A549 (cell line): ENCODE data around the gene SORCS1. TPM values are rescaled to one million over a fixed set of nuclear protein-coding genes. Genes with fewer than 3 reads are reported as not detected.

Source experiments
- ATAC-seq, 2 experiments: fragments of 200-7000 bp in 1 of 2; fragments of >200 bp in 1 of 2; cut with Nextera tagmentation in 1 of 2; cut with Tn5 transposase in 1 of 2; 3 replicates each; pipeline versions ENCODE4 v1.8.0 to v1.9.1; 2018 to 2020; ENCODE audit warnings: mild to moderate bottlenecking in 1 of 2, moderate library complexity in 1 of 2
- CTCF ChIA-PET: fragments of 300-600 bp; sonication (Branson Sonifier 250); formaldehyde crosslinking; extraction: SDS; loops from one replicate; lab custom pipeline; 2021; ENCODE audit warnings: antibody characterized with exemption, inconsistent platforms; lab: Yijun Ruan, JAX
- POLR2A ChIA-PET: fragments of 350-600 bp; formaldehyde crosslinking; extraction: SDS; loops from one replicate; lab custom pipeline; 2021; ENCODE audit warnings: antibody characterized with exemption, inconsistent platforms; lab: Yijun Ruan, JAX
- DNase-seq, 2 experiments: peaks; one replicate each; pipeline versions ENCODE4 v3.0.0 to v3.0.0-alpha.2; 2011 to 2016; ENCODE audit warnings: low read depth in 1 of 2, low spot score in 1 of 2
- FAIRE-seq: peaks from 2 replicates; lab custom pipeline; 2011; peaks lifted over from hg19 to GRCh38; lab: Jason Lieb, UNC
- H3K27ac ChIP-seq, 2 experiments: fragments of >200 bp; sonication (Bioruptor Twin); formaldehyde crosslinking; 3 replicates each; pipeline ENCODE4 v1.5.1; 2016 to 2017
- H3K4me1 ChIP-seq: fragments of >200 bp; sonication (Bioruptor Twin); formaldehyde crosslinking; 3 replicates; pipeline ENCODE4 v1.6.1; 2016
- H3K4me2 ChIP-seq: fragments of >200 bp; sonication (Bioruptor Twin); formaldehyde crosslinking; 3 replicates; pipeline ENCODE4 v1.6.1; 2016
- H3K4me3 ChIP-seq: fragments of >200 bp; sonication (Bioruptor Twin); formaldehyde crosslinking; 3 replicates; pipeline ENCODE4 v1.5.1; 2016
- H3K9me3 ChIP-seq: fragments of >200 bp; sonication (Bioruptor Twin); formaldehyde crosslinking; 3 replicates; pipeline ENCODE4 v1.6.1; 2016
- CBX2 ChIP-seq: fragments of 200-600 bp; sonication (generic); IDR thresholded peaks from 2 replicates; pipeline ENCODE4 v1.6.1; 2016; ENCODE audit warnings: low read depth, mild to moderate bottlenecking, borderline replicate concordance
- CEBPB ChIP-seq, 2 experiments: fragments of >200 bp in 1 of 2; sonication (Bioruptor Twin) in 1 of 2; formaldehyde crosslinking in 1 of 2; IDR thresholded peaks; 2 replicates each; pipeline ENCODE4 v1.6.1; 2012 to 2016
- CHD2 ChIP-seq: fragments of 150-350 bp; IDR thresholded peaks from 2 replicates; pipeline ENCODE4 v1.6.1; 2014; ENCODE audit warnings: low read length; ENCODE audit not compliant: partially characterized antibody
- CHD4 ChIP-seq: fragments of 200-600 bp; sonication (generic); IDR thresholded peaks from 2 replicates; pipeline ENCODE4 v1.6.1; 2016; ENCODE audit warnings: antibody characterized with exemption, mild to moderate bottlenecking, borderline replicate concordance
- ESRRA ChIP-seq: fragments of 150-350 bp; IDR thresholded peaks from 2 replicates; pipeline ENCODE4 v1.6.1; 2014; ENCODE audit warnings: mild to moderate bottlenecking, low read length, borderline replicate concordance
- FOSL2 ChIP-seq, 2 experiments: fragments of 450-650 bp in 1 of 2; fragments of >200 bp in 1 of 2; sonication (Bioruptor Twin) in 1 of 2; formaldehyde crosslinking; IDR thresholded peaks; 2 replicates each; pipeline versions ENCODE4 v1.5.0 to v1.6.1; 2016 to 2020; ENCODE audit warnings: mild to moderate bottlenecking in 1 of 2, moderate library complexity in 1 of 2
- FOXS1 ChIP-seq: fragments of 250-450 bp; sonication (Bioruptor Pico); IDR thresholded peaks from 2 replicates; pipeline ENCODE4 v1.5.0; 2020; ENCODE audit warnings: mild to moderate bottlenecking, moderate library complexity
- HDAC2 ChIP-seq: fragments of 200-600 bp; sonication (generic); IDR thresholded peaks from 2 replicates; pipeline ENCODE4 v1.6.1; 2016
- HEYL ChIP-seq: fragments of 250-450 bp; sonication (Bioruptor Pico); IDR thresholded peaks from 2 replicates; pipeline ENCODE4 v1.8.0; 2021; ENCODE audit warnings: mild to moderate bottlenecking, moderate library complexity
- HOXB13 ChIP-seq: fragments of 250-450 bp; sonication (Bioruptor Pico); IDR thresholded peaks from 2 replicates; pipeline ENCODE4 v1.5.0; 2020; ENCODE audit warnings: low read depth, mild to moderate bottlenecking, moderate library complexity
- JUNB ChIP-seq: fragments of >200 bp; sonication (Bioruptor Twin); formaldehyde crosslinking; IDR thresholded peaks from 2 replicates; pipeline ENCODE4 v1.6.1; 2016
- NPAS2 ChIP-seq: fragments of 250-450 bp; sonication (Bioruptor Pico); IDR thresholded peaks from 2 replicates; pipeline ENCODE4 v1.8.0; 2022; ENCODE audit warnings: mild to moderate bottlenecking, moderate library complexity, borderline replicate concordance
- POLR2A ChIP-seq: IDR thresholded peaks from 2 replicates; pipeline ENCODE4 v1.6.1; 2012; ENCODE audit warnings: mild to moderate bottlenecking, low read length
- POLR2AphosphoS2 ChIP-seq: conservative IDR thresholded peaks from 2 replicates; pipeline ENCODE4 v1.6.1; 2012; ENCODE audit warnings: low read length, improper control_type of control experiment, inconsistent platforms
- RFX5 ChIP-seq: fragments of 450-650 bp; IDR thresholded peaks from 2 replicates; pipeline ENCODE4 v1.7.1; 2014; ENCODE audit warnings: antibody characterized with exemption, mild to moderate bottlenecking, moderate library complexity
- RNF2 ChIP-seq: fragments of 200-600 bp; sonication (generic); IDR thresholded peaks from 2 replicates; pipeline ENCODE4 v1.6.1; 2016; ENCODE audit warnings: low read depth, mild to moderate bottlenecking, antibody characterized with exemption, moderate library complexity, borderline replicate concordance
- TFCP2L1 ChIP-seq: fragments of 250-450 bp; sonication (Bioruptor Pico); IDR thresholded peaks from 2 replicates; pipeline ENCODE4 v1.5.0; 2021; ENCODE audit warnings: mild to moderate bottlenecking
- TP53 ChIP-seq: fragments of 250-450 bp; sonication (Bioruptor Pico); IDR thresholded peaks from 2 replicates; pipeline ENCODE4 v1.5.0; 2021; ENCODE audit warnings: mild to moderate bottlenecking, moderate library complexity
- ZFP36 ChIP-seq: fragments of 450-650 bp; IDR thresholded peaks from 2 replicates; pipeline ENCODE4 v1.6.1; 2014; ENCODE audit warnings: borderline replicate concordance; ENCODE audit not compliant: partially characterized antibody
- WGBS: methylation state at CpG from one replicate; pipeline ENCODE4 v1.1.6; 2017; ENCODE audit errors: missing lambda C conversion rate; 5-methylcytosine and 5-hydroxymethylcytosine counted together
- polyA plus RNA-seq, 4 experiments: library from polyadenylated mRNA; depleted of rRNA in 3 of 4; stranded (reverse); fragments of >200 nt; fragmentation: RNase III in 1 of 4; extraction: RNeasy Plus Mini Kit Qiagen cat#74134 plus additional on column Dnase treatment in 1 of 4; gene quantifications; 2 replicates in 3 of 4; 3 replicates in 1 of 4; pipeline ENCODE4 v1.2.3, GENCODE V29; 2011 to 2017
- TF ChIP-seq, protein P1 (sequence below): fragments of >200 bp; sonication (Bioruptor Twin); formaldehyde crosslinking; IDR thresholded peaks from 3 replicates; pipeline ENCODE4 v1.5.1; 2016
- TF ChIP-seq, protein P2 (sequence below): fragments of 250-450 bp; sonication (Bioruptor Pico); IDR thresholded peaks from 2 replicates; pipeline ENCODE4 v1.5.0; 2021; ENCODE audit warnings: mild to moderate bottlenecking, moderate library complexity, borderline replicate concordance

SORCS1 gene
- polyA plus RNA-seq, 2 of the 4 experiments (the other 2 are of a cell fraction), result not detected

DNA sequence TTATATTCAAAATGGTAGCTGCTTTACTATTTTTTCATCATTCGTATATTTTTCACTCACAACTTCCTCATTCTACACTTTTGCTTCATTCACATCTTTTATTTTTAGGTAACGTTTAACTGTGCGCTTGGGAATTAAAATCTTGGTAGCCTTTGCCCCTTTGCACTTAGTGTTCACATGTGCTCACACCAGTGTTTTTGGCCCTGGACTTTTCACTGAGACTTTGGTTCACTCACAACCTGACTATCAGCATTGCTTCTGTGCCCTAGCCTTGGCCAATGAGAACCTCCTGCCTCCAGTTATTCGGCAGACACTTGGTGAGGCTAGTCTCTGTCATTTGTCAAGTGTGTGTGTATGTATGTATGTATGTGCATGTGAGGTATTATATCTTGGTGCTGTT is 596.9 kb downstream of the SORCS1 start:
- no peak for FAIRE-seq
- no peak overlapping the region for H3K27ac ChIP-seq
- DNase-seq, result no peak
- no peak overlapping the region for H3K4me2 ChIP-seq
- POLR2A ChIA-PET, result no interaction called here
- H3K4me3 ChIP-seq, result no peak overlapping the region
- no peak for ATAC-seq
- 47% methylated on average over 4 of the region's 4 CpGs for WGBS
- CTCF ChIA-PET, result no interaction called here
- no peaks in the 10 kb centered on the region; the same call in 2 of the 3 replicates for H3K9me3 ChIP-seq
- no peak for TF ChIP-seq POLR2A
- TF ChIP-seq NPAS2 (CRISPR knock-in tag), result no peak
- no peak for TF ChIP-seq CHD4
- no peak for TF ChIP-seq HDAC2
- TF ChIP-seq JUNB, result no peak
- TF ChIP-seq, protein P1, sequence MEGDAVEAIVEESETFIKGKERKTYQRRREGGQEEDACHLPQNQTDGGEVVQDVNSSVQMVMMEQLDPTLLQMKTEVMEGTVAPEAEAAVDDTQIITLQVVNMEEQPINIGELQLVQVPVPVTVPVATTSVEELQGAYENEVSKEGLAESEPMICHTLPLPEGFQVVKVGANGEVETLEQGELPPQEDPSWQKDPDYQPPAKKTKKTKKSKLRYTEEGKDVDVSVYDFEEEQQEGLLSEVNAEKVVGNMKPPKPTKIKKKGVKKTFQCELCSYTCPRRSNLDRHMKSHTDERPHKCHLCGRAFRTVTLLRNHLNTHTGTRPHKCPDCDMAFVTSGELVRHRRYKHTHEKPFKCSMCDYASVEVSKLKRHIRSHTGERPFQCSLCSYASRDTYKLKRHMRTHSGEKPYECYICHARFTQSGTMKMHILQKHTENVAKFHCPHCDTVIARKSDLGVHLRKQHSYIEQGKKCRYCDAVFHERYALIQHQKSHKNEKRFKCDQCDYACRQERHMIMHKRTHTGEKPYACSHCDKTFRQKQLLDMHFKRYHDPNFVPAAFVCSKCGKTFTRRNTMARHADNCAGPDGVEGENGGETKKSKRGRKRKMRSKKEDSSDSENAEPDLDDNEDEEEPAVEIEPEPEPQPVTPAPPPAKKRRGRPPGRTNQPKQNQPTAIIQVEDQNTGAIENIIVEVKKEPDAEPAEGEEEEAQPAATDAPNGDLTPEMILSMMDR, result no peak
- TF ChIP-seq RNF2, result no peak
- no peak for TF ChIP-seq FOXS1 (CRISPR knock-in tag)
- no peak for TF ChIP-seq RFX5
- no peak for TF ChIP-seq HEYL
- no peak for TF ChIP-seq TFCP2L1 (CRISPR knock-in tag)
- TF ChIP-seq HOXB13 (CRISPR knock-in tag), result no peak
- TF ChIP-seq, protein P2, sequence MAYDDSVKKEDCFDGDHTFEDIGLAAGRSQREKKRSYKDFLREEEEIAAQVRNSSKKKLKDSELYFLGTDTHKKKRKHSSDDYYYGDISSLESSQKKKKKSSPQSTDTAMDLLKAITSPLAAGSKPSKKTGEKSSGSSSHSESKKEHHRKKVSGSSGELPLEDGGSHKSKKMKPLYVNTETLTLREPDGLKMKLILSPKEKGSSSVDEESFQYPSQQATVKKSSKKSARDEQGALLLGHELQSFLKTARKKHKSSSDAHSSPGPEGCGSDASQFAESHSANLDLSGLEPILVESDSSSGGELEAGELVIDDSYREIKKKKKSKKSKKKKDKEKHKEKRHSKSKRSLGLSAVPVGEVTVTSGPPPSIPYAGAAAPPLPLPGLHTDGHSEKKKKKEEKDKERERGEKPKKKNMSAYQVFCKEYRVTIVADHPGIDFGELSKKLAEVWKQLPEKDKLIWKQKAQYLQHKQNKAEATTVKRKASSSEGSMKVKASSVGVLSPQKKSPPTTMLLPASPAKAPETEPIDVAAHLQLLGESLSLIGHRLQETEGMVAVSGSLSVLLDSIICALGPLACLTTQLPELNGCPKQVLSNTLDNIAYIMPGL, result no peak
- TF ChIP-seq CEBPB (IDR thresholded peaks at IDR 0.05), result no peak
- TF ChIP-seq CHD2, result no peak
- TF ChIP-seq FOSL2 (IDR thresholded peaks at IDR 0.05), result no peak
- no peak for TF ChIP-seq FOSL2 (CRISPR knock-in tag; IDR thresholded peaks at IDR 0.05)
- H3K4me1 ChIP-seq, result no peaks in the 10 kb centered on the region

DNA sequence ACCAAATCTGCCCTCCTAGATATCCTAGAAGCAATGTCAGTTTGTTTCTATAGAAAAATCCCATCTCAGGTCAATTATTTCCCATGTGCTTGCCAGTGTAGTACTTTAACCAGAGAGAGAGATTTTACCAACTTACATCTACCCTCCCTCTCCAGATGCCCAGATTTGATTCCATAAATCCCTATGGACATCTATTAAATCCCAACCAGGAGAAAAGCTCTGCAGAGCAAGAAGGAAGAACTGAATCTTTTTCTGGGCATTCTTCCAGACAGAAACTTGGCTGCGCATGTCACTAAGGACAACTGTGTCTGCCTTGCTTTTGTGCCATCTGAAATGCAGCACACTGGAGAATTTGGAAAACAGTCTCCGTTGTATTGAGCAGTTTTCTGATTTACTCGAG is 597.6 kb downstream of the SORCS1 start:
- POLR2A ChIA-PET, result no interaction called here
- ATAC-seq (no peak), FAIRE-seq (no peak), DNase-seq (no peak)
- H3K4me2 ChIP-seq, result no peak overlapping the region
- TF ChIP-seq POLR2AphosphoS2 (no peak), CBX2 (no peak), CEBPB (IDR thresholded peaks at IDR 0.05) (no peak)
- TF ChIP-seq, protein P1, result no peak
- H3K27ac ChIP-seq, result no peak overlapping the region
- CTCF ChIA-PET, result no interaction called here
- WGBS, result 16% methylated on average over 3 of the region's 3 CpGs
- no peaks in the 10 kb centered on the region for H3K4me1 ChIP-seq
- H3K9me3 ChIP-seq, result no peaks in the 10 kb centered on the region; the same call in 2 of the 3 replicates
- H3K4me3 ChIP-seq, result no peak overlapping the region

DNA sequence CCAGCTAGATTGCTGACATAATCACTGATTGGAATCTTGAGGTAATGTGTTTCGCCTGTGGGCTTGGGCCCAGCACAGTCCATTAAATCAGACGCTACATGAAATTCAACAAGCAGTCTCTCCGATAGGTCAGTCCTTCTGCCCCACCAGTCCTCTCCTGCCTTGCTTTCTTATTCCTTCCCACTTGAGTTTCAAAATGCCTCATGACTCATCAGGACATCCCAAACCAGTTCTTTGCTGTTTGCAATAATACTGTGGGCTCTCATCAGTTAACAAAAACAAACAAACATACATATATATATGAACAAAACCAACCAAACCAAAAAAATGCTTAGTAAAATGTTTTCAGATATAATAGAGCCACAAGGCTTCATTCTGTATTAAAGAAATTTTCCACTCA is 599.0 kb downstream of the SORCS1 start:
- H3K27ac ChIP-seq, result no peak overlapping the region
- no peak overlapping the region for H3K4me2 ChIP-seq
- ATAC-seq, result no peak
- TF ChIP-seq CEBPB (IDR thresholded peaks at IDR 0.05) (no peak), ZFP36 (no peak), CBX2 (no peak), ESRRA (no peak), TP53 (CRISPR knock-in tag) (no peak)
- TF ChIP-seq, all 56 proteins: peak for 0
- 22% methylated on average over 3 of the region's 3 CpGs for WGBS
- ChIA-PET POLR2A (no interaction called here), CTCF (no interaction called here)
- no peak for DNase-seq
- no peaks in the 10 kb centered on the region; the same call in 2 of the 3 replicates for H3K9me3 ChIP-seq
- no peak overlapping the region for H3K4me3 ChIP-seq
- no peak for FAIRE-seq
- no peaks in the 10 kb centered on the region for H3K4me1 ChIP-seq
